ENCODE measurements around the gene SLC8A1.

The SLC8A1 gene

GRCh38 chr2:40369267-40370006 is 82.5 kb downstream of the SLC8A1 start:
- no peaks in the 10 kb centered on the region for H3K27me3 ChIP-seq (ENCODE audit: insufficient read depth, low read length, poor library complexity)
- peaks cover 18% of the 10 kb centered on the region for H3K4me1 ChIP-seq (ENCODE audit: insufficient read depth, low read length)
- no peaks in the 10 kb centered on the region for H3K9me3 ChIP-seq (ENCODE audit: insufficient read depth, low read length, severe bottlenecking)
- H3K4me2 ChIP-seq (ENCODE audit: insufficient read depth, low read length) = no peak overlapping the region
- 0 out of 2 replicates have a peak, but pooled peaks cover 3% of the 10 kb centered on the region for H4K20me1 ChIP-seq (ENCODE audit: insufficient read depth, low read length)
- no peak overlapping the region for H3K27ac ChIP-seq (ENCODE audit: low read length)
- no peak overlapping the region for H3K9ac ChIP-seq (ENCODE audit: low read depth, low read length)
- no peak overlapping the region for H2AFZ ChIP-seq (ENCODE audit: low read depth, low read length)
- no peak for ATAC-seq (ENCODE audit: insufficient read depth, low read depth)
- H3K79me2 ChIP-seq (ENCODE audit: insufficient read depth, low read length) = peaks cover 14% of the 10 kb centered on the region
- no peaks in the 10 kb centered on the region for H3K36me3 ChIP-seq (ENCODE audit: insufficient read depth, low read length)
- no peak for DNase-seq
- TF ChIP-seq EZH2 (IDR thresholded peaks at IDR 0.05; ENCODE audit: borderline replicate concordance, low read depth, low read length, severe bottlenecking) (no peak), CTCF (IDR thresholded peaks at IDR 0.05; ENCODE audit: borderline replicate concordance, extremely low read depth, low read length, poor library complexity, severe bottlenecking) (no peak)
- H3K4me3 ChIP-seq (ENCODE audit: low read depth in 1 of 2, low read length in 2 of 2) = no peak overlapping the region

GRCh38 chr2:40367652-40368051 is 84.2 kb downstream of the SLC8A1 start:
- Histone ChIP-seq H3K36me3 (ENCODE audit: insufficient read depth, low read length) (no peaks in the 10 kb centered on the region), H2AFZ (ENCODE audit: low read depth, low read length) (no peak overlapping the region), H3K4me1 (ENCODE audit: insufficient read depth, low read length) (peaks cover 18% of the 10 kb centered on the region), H3K79me2 (ENCODE audit: insufficient read depth, low read length) (peaks cover 13% of the 10 kb centered on the region), H3K4me3 (ENCODE audit: low read depth in 1 of 2, low read length in 2 of 2) (no peak overlapping the region), H4K20me1 (ENCODE audit: insufficient read depth, low read length) (0 out of 2 replicates have a peak, but pooled peaks cover 3% of the 10 kb centered on the region), H3K9me3 (ENCODE audit: insufficient read depth, low read length, severe bottlenecking) (no peaks in the 10 kb centered on the region), H3K9ac (ENCODE audit: low read depth, low read length) (no peak overlapping the region), H3K27ac (ENCODE audit: low read length) (no peak overlapping the region), H3K27me3 (ENCODE audit: insufficient read depth, low read length, poor library complexity) (no peaks in the 10 kb centered on the region), H3K4me2 (ENCODE audit: insufficient read depth, low read length) (no peak overlapping the region)
- no peak for ATAC-seq (ENCODE audit: insufficient read depth, low read depth)
- DNase-seq = no peak
- TF ChIP-seq EZH2 (IDR thresholded peaks at IDR 0.05; ENCODE audit: borderline replicate concordance, low read depth, low read length, severe bottlenecking) (no peak), CTCF (IDR thresholded peaks at IDR 0.05; ENCODE audit: borderline replicate concordance, extremely low read depth, low read length, poor library complexity, severe bottlenecking) (no peak)

- H3K4me2 ChIP-seq (ENCODE audit: insufficient read depth, low read length) = no peak overlapping the region
- DNase-seq (no peak), ATAC-seq (ENCODE audit: insufficient read depth, low read depth) (no peak)
- H3K79me2 ChIP-seq (ENCODE audit: insufficient read depth, low read length) = peaks cover 13% of the 10 kb centered on the region
- H3K9me3 ChIP-seq (ENCODE audit: insufficient read depth, low read length, severe bottlenecking) = no peaks in the 10 kb centered on the region
- no peak overlapping the region for H3K9ac ChIP-seq (ENCODE audit: low read depth, low read length)
- H4K20me1 ChIP-seq (ENCODE audit: insufficient read depth, low read length) = 0 out of 2 replicates have a peak, but pooled peaks cover under 1% of the 10 kb centered on the region
- peaks cover 18% of the 10 kb centered on the region for H3K4me1 ChIP-seq (ENCODE audit: insufficient read depth, low read length)
- H3K27ac ChIP-seq (ENCODE audit: low read length) = no peak overlapping the region
- no peaks in the 10 kb centered on the region for H3K27me3 ChIP-seq (ENCODE audit: insufficient read depth, low read length, poor library complexity)
- TF ChIP-seq EZH2 (IDR thresholded peaks at IDR 0.05; ENCODE audit: borderline replicate concordance, low read depth, low read length, severe bottlenecking) (no peak), CTCF (IDR thresholded peaks at IDR 0.05; ENCODE audit: borderline replicate concordance, extremely low read depth, low read length, poor library complexity, severe bottlenecking) (no peak)
- H3K4me3 ChIP-seq (ENCODE audit: low read depth in 1 of 2, low read length in 2 of 2) = no peak overlapping the region
- no peaks in the 10 kb centered on the region for H3K36me3 ChIP-seq (ENCODE audit: insufficient read depth, low read length)
- no peak overlapping the region for H2AFZ ChIP-seq (ENCODE audit: low read depth, low read length)
Measured at GRCh38 chr2:40367032-40367431, 84.9 kb downstream of the SLC8A1 start.
